ENCODE measurements around the gene TRIM58. TPM values are rescaled to one million over a fixed set of nuclear protein-coding genes. Genes with fewer than 3 reads are reported as not detected.

The TRIM58 gene
- total and polyA plus RNA-seq, 2 of the 4 experiments (the other 2 are of a cell fraction): 0.54 to 0.91 TPM

- intact Hi-C loops (cut with micrococcal nuclease): no loop called here
These were observed 27.9 kb downstream of the TRIM58 start for GRCh38 chr1:247884797-247885413.

More at GRCh38 chr1:247884797-247885413, 27.9 kb downstream of the TRIM58 start:
- ChIA-PET POLR2A (ENCODE audit: unreplicated experiment) (no interaction called here), CTCF (no interaction called here)
- Histone ChIP-seq H2BK20ac (ENCODE audit: low read depth, low read length) (no peak overlapping the region), H4K8ac (ENCODE audit: low read depth in 2 of 2, low read length in 2 of 2) (no peak overlapping the region), H2BK120ac (ENCODE audit: low read depth, low read length) (no peak overlapping the region), H4K20me1 (ENCODE audit: insufficient read depth, low read length) (no peaks in the 10 kb centered on the region), H3K4me1 (ENCODE audit: control insufficient read depth, insufficient read depth, low read length) (no peaks in the 10 kb centered on the region), H2BK15ac (ENCODE audit: low read depth, low read length) (no peak overlapping the region), H2BK5ac (ENCODE audit: low read depth, low read length, poor library complexity, severe bottlenecking) (no peak overlapping the region), H3K79me1 (ENCODE audit: low read depth in 1 of 2, low read length in 2 of 2) (no peaks in the 10 kb centered on the region), H3K36me3 (ENCODE audit: control insufficient read depth, insufficient read depth, low read length) (no peaks in the 10 kb centered on the region), H3K56ac (ENCODE audit: extremely low read depth, insufficient read depth, low read length) (no peak overlapping the region), H2AFZ (replicated peaks; ENCODE audit: low read length, poor library complexity) (no peak overlapping the region), H3K14ac (replicated peaks; ENCODE audit: low read depth, low read length) (no peak overlapping the region), H4K91ac (ENCODE audit: insufficient read depth, low read depth, low read length) (no peak overlapping the region), H4K5ac (ENCODE audit: low read depth, low read length) (no peak overlapping the region), H3K18ac (ENCODE audit: low read depth, low read length) (no peak overlapping the region), H3K4ac (ENCODE audit: low read depth, low read length) (no peak overlapping the region), H3K4me3 (ENCODE audit: insufficient read depth, low read depth, low read length) (no peak overlapping the region), H3K4me2 (ENCODE audit: low read depth, low read length) (no peak overlapping the region), H3K9me1 (ENCODE audit: insufficient read depth, low read length) (no peaks in the 10 kb centered on the region), H3K27me3 (ENCODE audit: control insufficient read depth, insufficient read depth, low read length) (no peaks in the 10 kb centered on the region), H3K9ac (ENCODE audit: low read depth, low read length) (no peak overlapping the region), H2AK9ac (replicated peaks; ENCODE audit: low read depth, low read length, poor library complexity) (no peak overlapping the region), H2AK5ac (ENCODE audit: low read depth, low read length) (no peak overlapping the region), H3K9me3 (ENCODE audit: control insufficient read depth, insufficient read depth, low read length) (peaks cover 12% of the 10 kb centered on the region), H3K23ac (ENCODE audit: low read depth, low read length) (no peak overlapping the region), H3K27ac (ENCODE audit: insufficient read depth, low read length) (no peak overlapping the region)
- in situ Hi-C loops (cut with MboI; ENCODE audit: low sequenced_read_pairs): no loop called here
- no CpG with 5 or more reads among the region's 10 CpGs for WGBS, 2 experiments (ENCODE audit: extremely low coverage in 2 of 2, insufficient read length in 1 of 2)
- dilution Hi-C loops (cut with HindIII; ENCODE audit: low sequenced_read_pairs, unreplicated experiment): no loop called here
- no peak for TF ChIP-seq RAD21 (IDR thresholded peaks at IDR 0.05; ENCODE audit: low read length)
- TF ChIP-seq BHLHE40 (IDR thresholded peaks at IDR 0.05; ENCODE audit: low read depth, low read length): no peak
- TF ChIP-seq POLR2A (IDR thresholded peaks at IDR 0.05; ENCODE audit: low read depth, low read length): no peak
- no peak for TF ChIP-seq CTCF (conservative IDR thresholded peaks at IDR 0.05; ENCODE audit: low read depth, low read length)
- BruUV-seq (replicated peaks): no TSS peak
- ATAC-seq (ENCODE audit: low read depth) (no peak), DNase-seq (no peak)

Data from IMR-90 (cell line).